H1 (cell line): Measurements from ENCODE around the gene UGT2B17. TPM values are rescaled to one million over a fixed set of nuclear protein-coding genes. Genes with fewer than 3 reads are reported as not detected.

ENCODE experiments used
- CTCF ChIA-PET: fragments of 300-600 bp; sonication (Branson Sonifier 250); formaldehyde crosslinking; loops from one replicate; lab custom pipeline; 2021; ENCODE audit not compliant: partially characterized antibody; lab: Charles Lee
- POLR2A ChIA-PET: fragments of 300-600 bp; sonication (Branson Sonifier 250); formaldehyde crosslinking; loops from one replicate; lab custom pipeline; 2021; ENCODE audit warnings: inconsistent platforms; ENCODE audit not compliant: partially characterized antibody; lab: Charles Lee
- DNase-seq, 2 experiments: peaks; one replicate each; pipeline versions ENCODE4 v3.0.0 to v3.0.0-alpha.2; 2010 to 2022; ENCODE audit warnings: low spot score in 2 of 2, low read depth in 1 of 2, mixed read lengths in 1 of 2
- FAIRE-seq: peaks from 2 replicates; lab custom pipeline; 2011; peaks lifted over from hg19 to GRCh38; lab: Jason Lieb, UNC
- H2AFZ ChIP-seq: 2 replicates; pipeline ENCODE4 v1.8.1; 2012; ENCODE audit warnings: low read length, inconsistent platforms
- H2AK5ac ChIP-seq: 2 replicates; pipeline ENCODE4 v1.6.1; 2013; ENCODE audit warnings: low read depth, low read length
- H2BK120ac ChIP-seq: replicated peaks from 2 replicates; pipeline ENCODE3; 2013; ENCODE audit warnings: low read depth, low read length, inconsistent platforms
- H2BK12ac ChIP-seq: 2 replicates; pipeline ENCODE4 v1.6.1; 2013; ENCODE audit warnings: low read depth, low read length
- H2BK15ac ChIP-seq: 2 replicates; pipeline ENCODE4 v1.6.1; 2013; ENCODE audit warnings: low read length
- H2BK20ac ChIP-seq: 2 replicates; pipeline ENCODE4 v1.6.1; 2013; ENCODE audit warnings: low read length
- H2BK5ac ChIP-seq: 2 replicates; pipeline ENCODE4 v1.6.1; 2013; ENCODE audit warnings: low read depth, low read length
- H3K14ac ChIP-seq: 2 replicates; pipeline ENCODE4 v1.6.1; 2013; ENCODE audit warnings: inconsistent platforms; ENCODE audit not compliant: insufficient read length
- H3K18ac ChIP-seq: 2 replicates; pipeline ENCODE4 v1.6.1; 2013; ENCODE audit warnings: low read length; ENCODE audit errors: extremely low read depth
- H3K23ac ChIP-seq: 2 replicates; pipeline ENCODE4 v1.6.1; 2013; ENCODE audit warnings: inconsistent platforms; ENCODE audit not compliant: insufficient read length
- H3K23me2 ChIP-seq: 2 replicates; pipeline ENCODE4 v1.6.1; 2013; ENCODE audit warnings: low read depth, low read length
- H3K27ac ChIP-seq: 2 replicates; pipeline ENCODE4 v1.6.1; 2011; ENCODE audit warnings: low read depth, low read length, inconsistent platforms
- H3K27me3 ChIP-seq, 4 experiments: replicated peaks in 1 of 4; 1 replicate in 1 of 4; 2 replicates in 3 of 4; pipeline versions ENCODE4 v1.6.1 to v1.8.1; 2011 to 2013; ENCODE audit warnings: low read length in 3 of 4, mild to moderate bottlenecking in 3 of 4, inconsistent platforms in 2 of 4, mixed read lengths in 2 of 4, moderate library complexity in 1 of 4; ENCODE audit not compliant: control insufficient read depth in 3 of 4, insufficient read depth in 3 of 4; ENCODE audit errors: extremely low read depth in 1 of 4
- H3K36me3 ChIP-seq, 4 experiments: 2 replicates each; pipeline versions ENCODE4 v1.6.1 to v1.8.1; 2011 to 2013; ENCODE audit warnings: mild to moderate bottlenecking in 4 of 4, low read length in 3 of 4, moderate library complexity in 2 of 4, control low read depth in 1 of 4, inconsistent platforms in 1 of 4; ENCODE audit not compliant: insufficient read depth in 4 of 4, control insufficient read depth in 2 of 4
- H3K4ac ChIP-seq: replicated peaks from 2 replicates; pipeline ENCODE3; 2013; ENCODE audit warnings: low read length, low read depth, mixed read lengths, inconsistent platforms; ENCODE audit not compliant: insufficient read length
- H3K4me1 ChIP-seq, 4 experiments: replicated peaks in 1 of 4; 1 replicate in 1 of 4; 2 replicates in 3 of 4; pipeline versions ENCODE4 v1.6.1 to v1.8.1; 2011 to 2013; ENCODE audit warnings: low read length in 3 of 4, inconsistent platforms in 2 of 4, mixed read lengths in 1 of 4; ENCODE audit not compliant: insufficient read depth in 4 of 4, control insufficient read depth in 3 of 4
- H3K4me2 ChIP-seq, 2 experiments: 2 replicates each; pipeline versions ENCODE4 v1.6.1 to v1.8.1; 2011 to 2013; ENCODE audit warnings: low read depth in 2 of 2, low read length in 2 of 2, control low read depth in 1 of 2, inconsistent platforms in 1 of 2, mild to moderate bottlenecking in 1 of 2; ENCODE audit not compliant: insufficient read depth in 1 of 2
- H3K4me3 ChIP-seq, 4 experiments: fragments of 200-600, 300-600 bp in 1 of 4; sonication (generic), shearing (Covaris generic), sonication (Bioruptor Twin) in 1 of 4; 2 replicates each; pipeline versions ENCODE4 v1.5.1 to v1.8.1; 2011 to 2016; ENCODE audit warnings: low read length in 4 of 4, low read depth in 3 of 4, control low read depth in 2 of 4, inconsistent platforms in 2 of 4, mild to moderate bottlenecking in 2 of 4, mixed read lengths in 1 of 4, moderate library complexity in 1 of 4; ENCODE audit not compliant: insufficient read depth in 2 of 4; ENCODE audit errors: extremely low read depth in 1 of 4
- H3K56ac ChIP-seq: replicated peaks from 2 replicates; pipeline ENCODE3; 2013; ENCODE audit warnings: low read depth, mild to moderate bottlenecking, mixed read lengths, low read length, inconsistent platforms; ENCODE audit not compliant: insufficient read length
- H3K79me1 ChIP-seq: 2 replicates; pipeline ENCODE4 v1.6.1; 2013; ENCODE audit warnings: low read depth, low read length, control low read depth
- H3K79me2 ChIP-seq, 2 experiments: 2 replicates each; pipeline versions ENCODE4 v1.6.1 to v1.8.1; 2012 to 2013; ENCODE audit warnings: low read length in 2 of 2, mild to moderate bottlenecking in 2 of 2, inconsistent platforms in 1 of 2; ENCODE audit not compliant: insufficient read depth in 2 of 2, control insufficient read depth in 1 of 2
- H3K9ac ChIP-seq, 4 experiments: replicated peaks in 1 of 4; 1 replicate in 1 of 4; 2 replicates in 3 of 4; pipeline versions ENCODE4 v1.6.1 to v1.8.1; 2011 to 2013; ENCODE audit warnings: low read depth in 3 of 4, low read length in 3 of 4, control low read depth in 2 of 4, mild to moderate bottlenecking in 2 of 4, moderate library complexity in 2 of 4, inconsistent platforms in 1 of 4; ENCODE audit errors: extremely low read depth in 1 of 4
- H3K9me3 ChIP-seq, 2 experiments: 2 replicates each; pipeline versions ENCODE4 v1.6.1 to v1.8.1; 2012 to 2013; ENCODE audit warnings: mild to moderate bottlenecking in 2 of 2, moderate library complexity in 2 of 2, control low read depth in 1 of 2, inconsistent platforms in 1 of 2, low read depth in 1 of 2, low read length in 1 of 2, mixed read lengths in 1 of 2; ENCODE audit not compliant: insufficient read depth in 2 of 2
- H4K20me1 ChIP-seq, 2 experiments: replicated peaks in 1 of 2; 2 replicates each; pipeline versions ENCODE3 to v1.8.1; 2011 to 2013; ENCODE audit warnings: inconsistent platforms in 2 of 2, low read length in 2 of 2, mild to moderate bottlenecking in 1 of 2; ENCODE audit not compliant: insufficient read depth in 2 of 2, control insufficient read depth in 1 of 2
- H4K5ac ChIP-seq: 2 replicates; pipeline ENCODE4 v1.6.1; 2013; ENCODE audit warnings: low read length, low read depth, mixed read lengths, inconsistent platforms; ENCODE audit not compliant: insufficient read length
- H4K8ac ChIP-seq: 2 replicates; pipeline ENCODE4 v1.8.0; 2013; ENCODE audit warnings: mild to moderate bottlenecking, moderate library complexity, low read length, inconsistent platforms; ENCODE audit not compliant: insufficient read depth; ENCODE audit errors: extremely low read depth
- H4K91ac ChIP-seq: replicated peaks from 2 replicates; pipeline ENCODE3; 2013; ENCODE audit warnings: low read length, mixed read lengths, inconsistent platforms; ENCODE audit not compliant: insufficient read length
- CBX5 ChIP-seq: fragments of 300-800, 300-1000 bp; sonication (generic); IDR thresholded peaks from 2 replicates; pipeline ENCODE4 v1.7.1; 2016; ENCODE audit warnings: antibody characterized with exemption, low read length, low read depth
- CEBPB ChIP-seq: IDR thresholded peaks from 2 replicates; pipeline ENCODE4 v1.6.1; 2012; ENCODE audit warnings: low read depth, low read length
- CREB1 ChIP-seq: IDR thresholded peaks from 2 replicates; pipeline ENCODE4 v1.6.1; 2012; ENCODE audit warnings: inconsistent platforms
- GABPA ChIP-seq: IDR thresholded peaks from 2 replicates; pipeline ENCODE4 v1.6.1; 2011; ENCODE audit warnings: mild to moderate bottlenecking, low read length, moderate library complexity, borderline replicate concordance; ENCODE audit not compliant: insufficient read depth
- GTF2F1 ChIP-seq: IDR thresholded peaks from 2 replicates; pipeline ENCODE4 v1.6.1; 2012; ENCODE audit warnings: low read depth, low read length, improper control_type of control experiment, borderline replicate concordance
- JUND ChIP-seq: IDR thresholded peaks from 2 replicates; pipeline ENCODE4 v1.6.1; 2011; ENCODE audit warnings: mild to moderate bottlenecking, improper control_type of control experiment, low read length
- MAFK ChIP-seq: IDR thresholded peaks from 2 replicates; pipeline ENCODE4 v1.6.1; 2012; ENCODE audit warnings: low read depth, mild to moderate bottlenecking, improper control_type of control experiment, low read length
- SIRT6 ChIP-seq: IDR thresholded peaks from one replicate; pipeline ENCODE4 v1.7.1; 2012; ENCODE audit warnings: low read length, inconsistent platforms
- SP2 ChIP-seq: IDR thresholded peaks from 2 replicates; pipeline ENCODE4 v1.6.1; 2012; ENCODE audit warnings: mild to moderate bottlenecking, low read length, inconsistent platforms
- USF2 ChIP-seq: IDR thresholded peaks from 2 replicates; pipeline ENCODE4 v1.6.1; 2011; ENCODE audit warnings: low read length, improper control_type of control experiment
- WGBS, 2 experiments: shearing (Covaris generic) in 1 of 2; methylation state at CpG; one replicate each; pipeline versions ENCODE4 v1.1.6 to v1.1.7; 2013 to 2015; ENCODE audit warnings: low lambda C conversion rate in 2 of 2, mixed read lengths in 2 of 2, inconsistent platforms in 1 of 2, low coverage in 1 of 2, missing lambda C conversion rate in 1 of 2; ENCODE audit not compliant: insufficient replicate concordance in 2 of 2, insufficient coverage in 1 of 2, insufficient read length in 1 of 2; ENCODE audit errors: extremely low coverage in 1 of 2, missing lambda C conversion rate in 1 of 2; 5-methylcytosine and 5-hydroxymethylcytosine counted together
- long read RNA-seq, 2 experiments: library from RNA in 1 of 2; library from capped mRNA in 1 of 2; stranded (forward); transcript quantifications; one replicate each; pipeline ENCODE4 v2.0.0, GENCODE V29; 2021; ENCODE audit warnings: inconsistent platforms in 1 of 2
- polyA minus RNA-seq, 3 experiments: library from RNA; depleted of rRNA, polyadenylated mRNA; stranded (reverse); fragments of >200 nt; gene quantifications; 1 replicate in 2 of 3; 2 replicates in 1 of 3; pipeline ENCODE4 v1.2.3, GENCODE V29; 2011
- polyA plus RNA-seq, 7 experiments: library from polyadenylated mRNA; depleted of rRNA in 3 of 7; stranded (reverse) in 5 of 7; unstranded in 2 of 7; fragments of >200 nt in 5 of 7; fragments of 200-250 nt in 2 of 7; gene quantifications; 1 replicate in 5 of 7; 2 replicates in 1 of 7; 4 replicates in 1 of 7; pipeline versions ENCODE4 v1.2.1 to v1.2.3, GENCODE V29; 2011 to 2013; ENCODE audit warnings: missing spikeins in 2 of 7, mixed read lengths in 2 of 7
- total RNA-seq: library from RNA; stranded (reverse); fragmentation: NEBNext Ultra II Directional; extraction: Animal tissue kit (Norgen Biotek cat#: 25700); gene quantifications from 2 replicates; pipeline ENCODE4 v1.2.1, GENCODE V29; 2021

UGT2B17 gene
- not detected in 2 replicates for total RNA-seq
- polyA plus RNA-seq (2011; rRNA removed): not detected in 2 replicates
- not detected for polyA plus RNA-seq (2011; cell fraction: cytosol; rRNA removed)
- polyA plus RNA-seq (2011; cell fraction: nucleus; rRNA removed): not detected
- polyA plus RNA-seq (2012, experiment 1 of 2): not detected in 4 replicates
- polyA plus RNA-seq (2012, experiment 2 of 2): not detected
- not detected for polyA plus RNA-seq (2013, experiment 1 of 2)
- not detected for polyA plus RNA-seq (2013, experiment 2 of 2)
- not detected in 2 replicates for polyA minus RNA-seq (2011; rRNA and poly(A)+ RNA removed)
- not detected for polyA minus RNA-seq (2011; cell fraction: cytosol; rRNA and poly(A)+ RNA removed)
- not detected for polyA minus RNA-seq (2011; cell fraction: nucleus; rRNA and poly(A)+ RNA removed)
- long read RNA-seq, experiment 1: 0 reads
- long read RNA-seq, experiment 2: 0 reads

GRCh38 chr4:68576272-68577125 is at the start of gene UGT2B17:
Gene UGT2B17 (minus strand): TSS chr4:68576322. CDS start chr4:68568484, 7,838 bp downstream.
- Histone ChIP-seq H2BK15ac (no peak within 1 kb of the TSS), H4K8ac (no peak within 1 kb of the TSS), H3K4me1 (no peaks in the 10 kb centered on the region), H3K79me2 (no peaks in the 10 kb centered on the region), H3K23ac (no peak within 1 kb of the TSS), H3K9me3 (no peaks in the 10 kb centered on the region), H3K56ac (no peak within 1 kb of the TSS), H3K27me3 (no peaks in the 10 kb centered on the region), H4K5ac (no peak within 1 kb of the TSS), H2BK5ac (no peak within 1 kb of the TSS), H3K23me2 (no peaks in the 10 kb centered on the region), H2BK120ac (no peak within 1 kb of the TSS), H4K91ac (no peak within 1 kb of the TSS), H3K4me3 (no peak within 1 kb of the TSS), H4K20me1 (no peaks in the 10 kb centered on the region), H3K4me2 (no peak within 1 kb of the TSS), H3K4ac (no peak within 1 kb of the TSS), H3K36me3 (no peaks in the 10 kb centered on the region), H3K18ac (no peak within 1 kb of the TSS), H2AFZ (no peak within 1 kb of the TSS), H3K27ac (no peak within 1 kb of the TSS), H3K79me1 (no peaks in the 10 kb centered on the region), H3K14ac (no peak within 1 kb of the TSS), H3K9ac (no peak within 1 kb of the TSS), H2BK20ac (no peak within 1 kb of the TSS), H2BK12ac (no peak within 1 kb of the TSS), H2AK5ac (no peak within 1 kb of the TSS)
- FAIRE-seq (no peak), DNase-seq (no peak)
- ChIA-PET CTCF (no interaction called here), POLR2A (no interaction called here)
- WGBS, 2 experiments: 74% methylated on average over 6 of the region's 7 CpGs; no CpG with 5 or more reads in 1 of the 2 experiments
- TF ChIP-seq USF2 (no peak), CBX5 (no peak), CREB1 (no peak), JUND (no peak), GABPA (no peak), MAFK (no peak), SP2 (no peak), GTF2F1 (no peak), SIRT6 (no peak), CEBPB (no peak)
